Natural killer cell treated with Interleukin-12 subunit alpha and Interleukin-12 subunit beta and Interleukin-15 and Interleukin-18, amount 100 ng/mL, for 72 hours (primary cell): ENCODE measurements around the gene HTD2. TPM values are rescaled to one million over a fixed set of nuclear protein-coding genes. Genes with fewer than 3 reads are reported as not detected.

Source experiments
- ATAC-seq, 2 donors: fragments of 150-1000 bp; cut with Tn5 transposase in 1 of 2; sonication (Bioruptor Pico), chemical (Tn5 transposase) in 1 of 2; 2 replicates each; pipeline ENCODE4 v1.10.0; 2021
- DNase-seq: peaks from one replicate; pipeline ENCODE4 v3.0.0; 2022; ENCODE audit warnings: low spot score
- H3K27ac Mint-ChIP-seq, 2 donors: 1 replicate in 1 of 2; 2 replicates in 1 of 2; pipeline ENCODE4 v1.8.0; 2022; ENCODE audit warnings: mixed read lengths in 2 of 2, mild to moderate bottlenecking in 1 of 2, moderate library complexity in 1 of 2
- H3K27me3 Mint-ChIP-seq, 2 donors: 1 replicate in 1 of 2; 2 replicates in 1 of 2; pipeline ENCODE4 v1.8.0; 2022; ENCODE audit warnings: mixed read lengths in 2 of 2
- H3K36me3 Mint-ChIP-seq: one replicate; pipeline ENCODE4 v1.8.0; 2022; ENCODE audit warnings: mixed read lengths
- H3K4me1 Mint-ChIP-seq, 2 donors: 1 replicate in 1 of 2; 2 replicates in 1 of 2; pipeline ENCODE4 v1.8.0; 2022; ENCODE audit warnings: low read depth in 2 of 2, mixed read lengths in 2 of 2, mild to moderate bottlenecking in 1 of 2
- H3K4me3 Mint-ChIP-seq: one replicate; pipeline ENCODE4 v1.8.0; 2022; ENCODE audit warnings: mixed read lengths
- H3K9me3 Mint-ChIP-seq: 2 replicates; pipeline ENCODE4 v1.8.0; 2022; ENCODE audit warnings: mixed read lengths
- total RNA-seq, 2 donors: library from RNA; stranded (reverse); gene quantifications; one replicate each; pipeline ENCODE4 v1.2.3, GENCODE V29; 2022

The HTD2 gene
- total RNA-seq, 2 donors from 2014 or later: 6.7 to 11.6 TPM

- H3K4me3 Mint-ChIP-seq: no peak overlapping the region
- H3K27me3 Mint-ChIP-seq: no peaks in the 10 kb centered on the region
- H3K27ac Mint-ChIP-seq: peak overlapping the region in 1 of 2 donors; percentile 68
- H3K36me3 Mint-ChIP-seq: peaks cover 5% of the 10 kb centered on the region
- DNase-seq: no peak
- H3K4me1 Mint-ChIP-seq: peaks cover 62 to 63% of the 10 kb centered on the region in 2 donors
- no peaks in the 10 kb centered on the region for H3K9me3 Mint-ChIP-seq
- ATAC-seq: no peak
These were observed 41.7 kb downstream of the HTD2 start for GRCh38 chr3:58347984-58348383.

GRCh38 chr3:58349792-58350626 is 43.7 kb downstream of the HTD2 start:
- ATAC-seq: peak; percentile 86 to 90
- no peaks in the 10 kb centered on the region for H3K36me3 Mint-ChIP-seq

GRCh38 chr3:58350627-58351013 is 44.3 kb downstream of the HTD2 start:
- H3K4me1 Mint-ChIP-seq: peaks cover 60 to 65% of the 10 kb centered on the region in 2 donors
- peak overlapping the region; percentile 93 to 94 for H3K27ac Mint-ChIP-seq
- H3K9me3 Mint-ChIP-seq: no peaks in the 10 kb centered on the region
- DNase-seq: no peak
- H3K27me3 Mint-ChIP-seq: no peaks in the 10 kb centered on the region
- ATAC-seq: peak; percentile 63 to 64
- H3K4me3 Mint-ChIP-seq: peak overlapping the region; percentile 85
- H3K36me3 Mint-ChIP-seq: no peaks in the 10 kb centered on the region

More at GRCh38 chr3:58349792-58350626, 43.7 kb downstream of the HTD2 start:
- Mint-ChIP-seq H3K9me3 (no peaks in the 10 kb centered on the region), H3K4me1 (peaks cover 60 to 66% of the 10 kb centered on the region in 2 donors), H3K4me3 (peak overlapping the region; percentile 85), H3K27me3 (no peaks in the 10 kb centered on the region), H3K27ac (peak overlapping the region; percentile 93 to 94)
- peak; percentile 69 for DNase-seq

GRCh38 chr3:58351920-58352319 is 45.6 kb downstream of the HTD2 start:
- H3K9me3 Mint-ChIP-seq: no peaks in the 10 kb centered on the region
- H3K36me3 Mint-ChIP-seq: no peaks in the 10 kb centered on the region
- no peaks in the 10 kb centered on the region for H3K27me3 Mint-ChIP-seq
- H3K4me1 Mint-ChIP-seq: peaks cover 53 to 56% of the 10 kb centered on the region in 2 donors
- H3K27ac Mint-ChIP-seq: peak overlapping the region; percentile 93 to 94
- no peak for DNase-seq
- H3K4me3 Mint-ChIP-seq: peak overlapping the region; percentile 63
- ATAC-seq: no peak

GRCh38 chr3:58352626-58353025 is 46.3 kb downstream of the HTD2 start:
- no peaks in the 10 kb centered on the region for H3K36me3 Mint-ChIP-seq
- no peaks in the 10 kb centered on the region for H3K27me3 Mint-ChIP-seq
- peak overlapping the region; percentile 93 to 94 for H3K27ac Mint-ChIP-seq
- DNase-seq: no peak
- H3K9me3 Mint-ChIP-seq: no peaks in the 10 kb centered on the region
- ATAC-seq: no peak
- H3K4me3 Mint-ChIP-seq: peak overlapping the region; percentile 63
- H3K4me1 Mint-ChIP-seq: peaks cover 53 to 56% of the 10 kb centered on the region in 2 donors

GRCh38 chr3:58353722-58354553 is 47.6 kb downstream of the HTD2 start:
- ATAC-seq: peak; percentile 72 to 77
- peak; percentile 72 for DNase-seq
- Mint-ChIP-seq H3K27ac (peak overlapping the region; percentile 78 to 94), H3K9me3 (no peaks in the 10 kb centered on the region), H3K36me3 (no peaks in the 10 kb centered on the region), H3K4me1 (peaks cover 58 to 61% of the 10 kb centered on the region in 2 donors), H3K4me3 (peak overlapping the region; percentile 71), H3K27me3 (no peaks in the 10 kb centered on the region)

GRCh38 chr3:58355179-58355578 is 48.9 kb downstream of the HTD2 start:
- peak overlapping the region in 1 of 2 donors; percentile 78 for H3K27ac Mint-ChIP-seq
- ATAC-seq: no peak
- H3K27me3 Mint-ChIP-seq: no peaks in the 10 kb centered on the region
- H3K36me3 Mint-ChIP-seq: no peaks in the 10 kb centered on the region
- H3K4me3 Mint-ChIP-seq: peak overlapping the region; percentile 6
- peaks cover 50 to 52% of the 10 kb centered on the region in 2 donors for H3K4me1 Mint-ChIP-seq
- no peak for DNase-seq
- no peaks in the 10 kb centered on the region for H3K9me3 Mint-ChIP-seq

- Mint-ChIP-seq H3K4me3 (no peak overlapping the region), H3K27me3 (no peaks in the 10 kb centered on the region), H3K9me3 (no peaks in the 10 kb centered on the region), H3K27ac (peak overlapping the region in 1 of 2 donors; percentile 77), H3K36me3 (no peaks in the 10 kb centered on the region), H3K4me1 (peaks cover 41 to 44% of the 10 kb centered on the region in 2 donors)
- ATAC-seq (no peak), DNase-seq (no peak)
These were observed 49.7 kb downstream of the HTD2 start for GRCh38 chr3:58356054-58356453.

- no peak for DNase-seq
- Mint-ChIP-seq H3K4me3 (peak overlapping the region; percentile 5), H3K9me3 (no peaks in the 10 kb centered on the region), H3K36me3 (no peaks in the 10 kb centered on the region), H3K27me3 (no peaks in the 10 kb centered on the region), H3K4me1 (peaks cover 32 to 36% of the 10 kb centered on the region in 2 donors), H3K27ac (peak overlapping the region; percentile 49 to 77)
- peak; percentile 37 to 57 for ATAC-seq
These were observed 51.1 kb downstream of the HTD2 start for GRCh38 chr3:58357402-58357801.

- no peaks in the 10 kb centered on the region for H3K36me3 Mint-ChIP-seq
- H3K27me3 Mint-ChIP-seq: no peaks in the 10 kb centered on the region
- no peak overlapping the region for H3K4me3 Mint-ChIP-seq
- no peak for ATAC-seq
- peak overlapping the region in 1 of 2 donors; percentile 77 for H3K27ac Mint-ChIP-seq
- H3K4me1 Mint-ChIP-seq: peaks cover 29 to 32% of the 10 kb centered on the region in 2 donors
- no peaks in the 10 kb centered on the region for H3K9me3 Mint-ChIP-seq
- DNase-seq: no peak
These were observed 51.8 kb downstream of the HTD2 start for GRCh38 chr3:58358092-58358491.

- ATAC-seq: no peak
- Mint-ChIP-seq H3K4me1 (peaks cover 27 to 33% of the 10 kb centered on the region in 2 donors), H3K27me3 (no peaks in the 10 kb centered on the region), H3K4me3 (no peak overlapping the region), H3K27ac (peak overlapping the region in 1 of 2 donors; percentile 77), H3K36me3 (no peaks in the 10 kb centered on the region), H3K9me3 (no peaks in the 10 kb centered on the region)
- DNase-seq: no peak
These were observed 52.5 kb downstream of the HTD2 start for GRCh38 chr3:58358808-58359207.

GRCh38 chr3:58359621-58360020 is 53.3 kb downstream of the HTD2 start:
- ATAC-seq (no peak), DNase-seq (no peak)
- no peaks in the 10 kb centered on the region for H3K36me3 Mint-ChIP-seq
- H3K9me3 Mint-ChIP-seq: no peaks in the 10 kb centered on the region
- no peak overlapping the region for H3K4me3 Mint-ChIP-seq
- no peak overlapping the region for H3K27ac Mint-ChIP-seq
- H3K27me3 Mint-ChIP-seq: no peaks in the 10 kb centered on the region
- H3K4me1 Mint-ChIP-seq: peaks cover 24 to 32% of the 10 kb centered on the region in 2 donors

GRCh38 chr3:58361866-58362265 is 55.5 kb downstream of the HTD2 start:
- Mint-ChIP-seq H3K27ac (no peak overlapping the region), H3K9me3 (no peaks in the 10 kb centered on the region), H3K36me3 (no peaks in the 10 kb centered on the region), H3K27me3 (no peaks in the 10 kb centered on the region), H3K4me3 (no peak overlapping the region), H3K4me1 (peaks cover 43 to 55% of the 10 kb centered on the region in 2 donors)
- no peak for ATAC-seq
- no peak for DNase-seq

- Mint-ChIP-seq H3K4me1 (peaks cover 31 to 36% of the 10 kb centered on the region in 2 donors), H3K27ac (peak overlapping the region; percentile 16 to 32), H3K36me3 (no peaks in the 10 kb centered on the region), H3K4me3 (peak overlapping the region; percentile 18), H3K27me3 (no peaks in the 10 kb centered on the region), H3K9me3 (no peaks in the 10 kb centered on the region)
- DNase-seq: no peak
- no peak for ATAC-seq
These were observed 60.4 kb downstream of the HTD2 start for GRCh38 chr3:58366699-58367098.
